ENCODE results near the gene TSPAN11. TPM values are rescaled to one million over a fixed set of nuclear protein-coding genes. Genes with fewer than 3 reads are reported as not detected.
A peak's percentile ranks its signal among the peaks of the same experiment; 100 is the strongest.

TSPAN11 gene
- total RNA-seq, 1 donor from 2014 or later = 7.7 TPM

DNA sequence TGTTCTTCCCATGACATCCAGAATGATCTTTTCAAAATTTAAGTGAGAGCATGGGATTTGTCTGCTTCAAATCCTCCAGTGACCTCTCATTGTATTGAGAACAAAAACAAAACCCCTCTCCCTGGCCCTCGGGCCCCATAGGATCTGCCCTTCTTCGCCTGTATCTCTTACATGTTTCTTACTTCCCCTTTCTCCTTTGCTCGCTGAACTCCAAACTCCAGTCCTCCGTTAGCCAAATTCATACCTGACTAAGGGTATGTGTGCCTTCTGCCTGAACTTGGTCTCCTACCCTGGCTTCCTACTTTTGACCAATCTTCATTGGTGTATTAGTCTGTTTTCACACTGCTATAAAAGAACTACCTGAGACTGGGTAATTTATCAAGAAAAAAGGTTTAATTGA lies 13.2 kb upstream of the TSPAN11 start:
- no peak for DNase-seq

DNA sequence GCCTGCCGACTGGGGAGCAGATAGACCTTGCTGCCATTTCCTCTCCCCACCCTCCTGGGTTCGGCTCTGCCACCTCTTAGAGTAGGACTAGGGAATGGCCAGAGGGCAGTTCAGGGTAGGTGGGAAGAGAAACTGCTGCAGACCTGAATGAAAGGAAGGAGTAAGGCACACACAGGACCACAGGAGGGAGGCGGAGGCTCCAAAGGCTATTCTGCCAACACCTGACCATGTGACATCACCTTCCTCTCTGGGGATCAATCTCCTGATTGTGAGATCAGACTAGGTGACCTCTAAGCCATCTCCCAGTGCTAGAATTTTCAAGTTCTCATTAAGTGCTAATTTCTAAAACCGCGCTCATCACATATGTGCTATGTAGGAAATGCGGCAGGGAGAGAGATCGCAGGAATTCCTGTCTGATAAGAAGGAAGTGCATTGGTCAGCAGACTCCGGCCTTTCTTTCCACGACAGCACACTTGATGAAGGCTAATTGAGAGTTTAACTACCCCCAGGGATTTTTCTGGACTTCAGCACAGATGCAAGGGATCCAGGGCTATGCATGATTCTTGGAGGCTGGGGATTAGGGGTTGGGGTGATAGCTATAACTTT lies 11.5 kb upstream of the TSPAN11 start:
- peak; percentile 56 for DNase-seq

DNA sequence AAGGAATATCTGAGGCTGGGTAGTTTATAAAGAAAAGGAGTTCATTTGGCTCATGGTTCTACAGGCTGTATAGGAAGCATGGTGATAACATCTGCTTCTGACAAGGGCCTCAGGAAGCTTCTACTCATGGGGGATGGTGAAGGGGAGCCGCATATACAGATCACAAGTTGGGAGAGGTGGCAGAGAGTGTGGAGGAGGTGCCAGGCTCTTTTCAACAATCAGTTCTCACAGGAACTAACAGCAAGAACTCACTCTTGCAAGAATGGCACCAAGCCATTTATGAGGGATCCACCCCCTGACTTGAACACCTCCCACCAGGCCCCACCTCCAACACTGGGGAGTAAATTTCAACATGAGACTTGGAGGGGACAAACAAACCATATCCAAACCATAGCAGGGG lies 3.5 kb upstream of the TSPAN11 start:
- no peak for DNase-seq

GRCh38 chr12:30925607-30926242 lies 823 bp upstream of the TSPAN11 start:
- DNase-seq = no peak

DNA sequence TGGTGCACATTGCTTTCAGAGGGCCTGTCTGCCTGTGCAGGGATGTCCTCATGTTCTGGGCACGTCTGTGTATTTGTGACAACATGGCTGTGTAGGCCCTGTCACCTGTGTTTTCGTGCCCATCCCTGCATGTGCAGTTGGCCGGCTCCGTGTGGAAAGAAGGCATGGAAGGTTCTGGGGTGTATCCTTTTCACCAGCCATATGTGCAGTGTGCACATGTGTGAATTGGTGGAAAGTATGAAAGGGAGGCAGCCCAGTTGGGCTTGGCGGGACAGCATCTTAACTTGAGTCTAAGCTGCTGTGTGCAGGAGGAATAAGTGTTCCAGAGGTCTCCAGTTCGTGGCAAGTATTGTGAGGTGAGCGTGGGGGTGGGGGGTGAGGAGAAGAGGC lies 669 bp downstream of the TSPAN11 start:
- DNase-seq = no peak

- peak; percentile 65 for DNase-seq
These were observed 2.1 kb downstream of the TSPAN11 start for GRCh38 chr12:30928356-30929244.

- peak; percentile 90 for DNase-seq
These were observed 3.7 kb downstream of the TSPAN11 start for GRCh38 chr12:30930238-30930637.

- peak; percentile 70 for DNase-seq
These were observed 4.1 kb downstream of the TSPAN11 start for GRCh38 chr12:30930641-30931040.

- no peak for DNase-seq
These were observed 6.3 kb downstream of the TSPAN11 start for GRCh38 chr12:30932881-30933280.

DNA sequence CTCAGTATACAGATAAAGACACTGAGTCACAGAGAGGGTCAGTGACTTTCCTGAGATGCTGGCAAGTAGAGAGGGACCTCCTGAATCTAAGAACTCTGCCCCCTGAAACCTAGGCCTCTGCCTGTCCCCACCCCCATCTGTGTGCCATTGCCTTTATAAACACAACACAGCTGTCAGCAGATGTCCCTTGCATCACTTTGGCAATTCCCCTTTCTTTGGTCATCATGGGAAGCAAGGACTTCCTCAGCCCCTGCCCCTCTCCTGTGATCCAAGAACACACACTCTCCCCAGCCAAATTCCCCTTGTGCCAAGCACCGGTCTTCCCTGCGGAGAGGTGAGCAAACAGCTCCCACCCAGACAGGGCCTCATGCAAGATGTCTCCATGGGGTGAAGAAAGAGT lies 8.3 kb downstream of the TSPAN11 start:
- DNase-seq = no peak

DNA sequence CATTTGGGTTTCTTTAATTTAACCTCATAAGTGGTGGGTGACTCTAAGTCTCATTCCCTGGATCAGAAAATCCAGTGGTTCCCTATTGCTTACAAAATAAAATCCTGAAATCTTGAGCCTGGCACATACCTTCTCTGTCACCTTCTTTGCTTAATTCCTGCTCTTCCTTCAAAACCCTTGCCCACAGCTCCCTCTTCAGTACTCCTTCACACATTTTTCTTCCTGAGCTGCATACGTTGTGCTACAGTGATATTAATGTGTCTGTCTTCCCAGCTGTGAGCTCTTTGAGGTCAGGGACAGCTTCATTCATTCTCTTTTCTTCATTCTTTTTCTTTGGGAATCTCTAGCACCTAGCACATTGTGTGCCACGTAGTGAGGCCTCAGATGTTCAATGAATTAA lies 9.5 kb downstream of the TSPAN11 start:
- no peak for DNase-seq

DNA sequence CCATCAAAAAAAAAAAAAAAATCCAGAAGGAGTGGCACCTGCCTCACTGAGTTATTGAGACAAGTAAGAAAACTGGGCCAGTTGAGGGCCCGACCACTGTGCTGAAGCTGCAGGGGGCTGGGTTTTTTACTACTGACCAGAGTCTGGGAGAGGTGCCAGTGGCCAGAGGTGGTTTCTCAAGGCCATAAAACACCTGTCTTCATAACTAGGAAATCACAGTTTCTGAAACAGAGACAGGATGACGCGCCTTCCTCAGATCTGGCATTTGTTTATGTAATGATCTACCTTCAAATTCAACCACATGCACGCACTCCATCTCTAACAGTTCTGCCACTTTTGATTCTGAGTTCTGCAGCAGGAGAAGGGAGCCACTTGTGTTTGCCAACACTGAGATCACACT lies 12.7 kb downstream of the TSPAN11 start:
- DNase-seq = no peak

GRCh38 chr12:30942486-30942885 lies 15.9 kb downstream of the TSPAN11 start:
- no peak for DNase-seq

DNA sequence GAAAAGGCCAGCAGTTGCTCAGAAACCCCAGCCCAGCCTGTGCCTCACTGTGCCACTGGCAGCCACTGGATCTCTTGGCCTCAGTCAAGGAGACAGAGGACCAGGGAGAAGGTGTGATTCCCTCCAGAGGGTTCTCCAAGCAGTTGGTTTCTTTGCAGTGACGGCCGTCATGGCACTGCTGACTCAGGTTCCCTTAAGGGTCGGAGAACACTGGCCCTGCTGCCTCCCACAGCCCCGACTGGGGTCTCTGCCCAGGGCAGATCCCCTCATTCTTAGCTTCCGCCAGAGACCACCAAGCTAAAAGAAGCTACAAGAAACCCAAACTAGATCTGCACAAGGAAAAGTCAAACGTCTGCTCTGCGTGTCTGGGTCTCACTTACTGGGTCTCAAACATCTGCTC lies 16.4 kb downstream of the TSPAN11 start:
- DNase-seq = no peak

GRCh38 chr12:30945443-30946164 lies 19.1 kb downstream of the TSPAN11 start:
- no peak for DNase-seq

DNA sequence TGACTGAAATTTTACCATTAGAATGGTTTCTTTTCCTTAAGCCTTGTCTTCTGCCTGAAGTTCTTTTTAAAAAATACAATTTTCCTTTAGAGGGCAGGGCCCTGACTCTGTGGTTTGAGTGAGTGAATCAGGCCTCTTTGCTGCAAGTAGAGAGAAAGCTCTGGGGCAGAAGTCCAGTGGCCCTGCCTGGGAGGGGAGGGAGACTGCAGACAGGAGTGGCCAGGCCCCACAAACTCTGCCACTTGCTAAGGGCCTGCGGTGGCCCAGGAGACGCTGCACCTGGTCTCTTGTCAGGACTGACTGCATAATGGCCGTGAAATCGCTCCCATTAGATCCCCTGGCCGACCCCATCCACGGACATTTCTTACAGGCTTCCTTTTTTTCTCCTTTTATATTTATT lies 25.5 kb downstream of the TSPAN11 start:
- DNase-seq = no peak

- DNase-seq = no peak
These were observed 26.7 kb downstream of the TSPAN11 start for GRCh38 chr12:30953257-30953656.

- DNase-seq = no peak
These were observed 27.6 kb downstream of the TSPAN11 start for GRCh38 chr12:30953951-30954751.

DNA sequence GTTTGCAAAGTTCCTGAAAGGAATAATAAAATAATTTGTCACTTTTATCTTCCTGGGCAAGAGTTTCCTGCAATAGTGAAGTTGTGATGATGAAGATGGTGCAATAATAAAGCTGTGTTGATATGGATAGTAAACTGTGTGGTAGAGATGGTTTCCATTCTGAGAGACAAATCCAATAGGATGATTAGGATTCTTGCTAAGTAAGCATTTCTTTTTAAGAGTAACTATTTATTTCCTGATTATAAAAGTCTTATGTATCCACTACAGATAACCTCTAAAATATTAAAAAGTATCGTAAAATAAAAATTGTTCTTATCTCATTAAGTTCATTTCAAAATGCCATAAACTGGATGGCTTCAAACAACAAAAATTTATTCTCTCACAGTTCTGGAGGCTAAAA lies 28.7 kb downstream of the TSPAN11 start:
- no peak for DNase-seq

DNA sequence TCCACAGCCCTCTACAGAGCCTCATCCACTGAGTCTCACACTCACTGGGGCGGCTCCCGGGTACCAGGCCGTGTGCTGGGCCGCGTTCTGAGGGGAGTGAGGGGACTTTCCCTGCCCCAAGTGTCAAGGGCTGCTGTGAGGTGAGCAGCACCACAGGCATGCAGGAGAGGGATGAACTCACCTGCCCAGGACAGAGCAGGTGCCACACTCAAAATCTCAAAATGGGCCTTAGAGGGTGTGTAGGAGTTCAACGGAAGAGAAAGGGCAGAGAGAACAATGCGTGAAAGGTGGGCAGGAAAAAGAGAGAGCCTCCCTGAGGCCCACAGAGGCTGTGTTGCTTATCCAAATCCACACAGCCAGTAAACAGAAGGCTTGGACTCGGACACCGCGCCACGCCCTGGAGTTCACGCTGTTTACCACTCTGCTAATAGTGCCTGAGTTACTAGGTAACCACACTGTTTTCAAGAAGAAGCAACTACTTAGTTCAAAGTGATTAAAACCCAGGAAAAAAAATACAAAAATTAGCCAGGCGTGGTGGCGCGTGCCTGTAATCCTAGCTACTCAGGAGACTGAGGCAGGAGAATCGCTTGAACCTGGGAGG lies 32.7 kb downstream of the TSPAN11 start:
- no peak for DNase-seq

DNA sequence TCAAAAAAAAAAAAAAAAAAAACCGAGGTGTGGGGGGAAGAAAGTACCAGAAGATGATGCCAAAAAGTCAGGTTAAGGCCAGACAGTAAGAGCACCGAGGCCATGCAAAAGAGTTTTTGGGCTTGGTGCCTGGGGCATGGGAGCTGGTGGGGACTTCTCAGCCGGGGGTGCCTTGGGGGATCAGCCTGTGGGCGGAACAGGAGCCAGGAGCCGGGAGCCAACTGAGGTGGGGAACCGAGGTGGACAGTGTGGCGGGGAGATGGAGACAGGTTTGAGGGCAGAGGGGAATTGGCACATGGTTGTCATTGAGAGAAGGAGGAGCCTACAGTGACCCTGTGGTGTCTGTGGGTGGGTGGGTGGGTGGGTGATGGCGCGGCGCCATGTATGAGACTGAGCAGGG lies 33.2 kb downstream of the TSPAN11 start:
- DNase-seq = no peak

GRCh38 chr12:30961030-30961429 lies 34.5 kb downstream of the TSPAN11 start:
- DNase-seq = no peak
